Smooth muscle cell (in vitro differentiated cells): Measurements from ENCODE around the gene STRAP. TPM values are rescaled to one million over a fixed set of nuclear protein-coding genes. Genes with fewer than 3 reads are reported as not detected.

ENCODE experiments used
- DNase-seq: peaks from one replicate; lab custom pipeline; 2025; ENCODE audit not compliant: unreplicated experiment; lab: John Stamatoyannopoulos, UW
- H2AFZ ChIP-seq: fragments of 200-600 bp; sonication (generic); 2 replicates; pipeline ENCODE4 v1.6.0; 2016; ENCODE audit warnings: antibody characterized with exemption, low read depth, mild to moderate bottlenecking
- H3F3A ChIP-seq: fragments of 200-600 bp; sonication (generic); 2 replicates; pipeline ENCODE4 v1.6.0; 2017; ENCODE audit warnings: antibody characterized with exemption, low read depth
- H3K27ac ChIP-seq: fragments of 200-600 bp; sonication (generic); 2 replicates; pipeline ENCODE4 v1.5.1; 2016; ENCODE audit warnings: low read depth, mild to moderate bottlenecking
- H3K27me3 ChIP-seq: fragments of 200-600 bp; sonication (generic); 2 replicates; pipeline ENCODE4 v1.6.1; 2016; ENCODE audit warnings: low read depth, mild to moderate bottlenecking
- H3K36me3 ChIP-seq: fragments of 200-600 bp; sonication (generic); 2 replicates; pipeline ENCODE4 v1.5.1; 2016; ENCODE audit warnings: low read depth
- H3K4me1 ChIP-seq: fragments of 200-600 bp; sonication (generic); 2 replicates; pipeline ENCODE4 v1.5.1; 2016; ENCODE audit warnings: low read depth
- H3K4me2 ChIP-seq: fragments of 200-600 bp; sonication (generic); 2 replicates; pipeline ENCODE4 v1.6.0; 2016; ENCODE audit warnings: mild to moderate bottlenecking
- H3K4me3 ChIP-seq: fragments of 200-600 bp; sonication (generic); 2 replicates; pipeline ENCODE4 v1.5.1; 2016; ENCODE audit warnings: mild to moderate bottlenecking
- H3K79me2 ChIP-seq: fragments of 200-600 bp; sonication (generic); 2 replicates; pipeline ENCODE4 v1.6.0; 2016; ENCODE audit warnings: low read depth, mild to moderate bottlenecking
- H3K9ac ChIP-seq: fragments of 200-600 bp; sonication (generic); 2 replicates; pipeline ENCODE4 v1.6.0; 2016; ENCODE audit warnings: low read depth
- H3K9me3 ChIP-seq: fragments of 200-600 bp; sonication (generic); replicated peaks from 2 replicates; pipeline ENCODE4 v1.5.1; 2016; ENCODE audit warnings: low read depth
- H4K20me1 ChIP-seq: fragments of 200-600 bp; sonication (generic); 2 replicates; pipeline ENCODE4 v1.6.0; 2016; ENCODE audit warnings: low read depth
- CTCF ChIP-seq: fragments of 200-600 bp; sonication (generic); IDR thresholded peaks from 2 replicates; pipeline ENCODE4 v1.5.1; 2017; ENCODE audit warnings: borderline replicate concordance, mild to moderate bottlenecking, antibody characterized with exemption; ENCODE audit not compliant: insufficient read depth, poor library complexity, severe bottlenecking
- WGBS: methylation state at CpG from one replicate; pipeline ENCODE4 v1.1.7; 2016; ENCODE audit warnings: low lambda C conversion rate; 5-methylcytosine and 5-hydroxymethylcytosine counted together
- polyA plus RNA-seq: library from polyadenylated mRNA; unstranded; fragments of >200 nt; fragmentation: Nextera tagmentation; extraction: Ambion mirVana; gene quantifications from 2 replicates; pipeline ENCODE4 v1.2.1, GENCODE V29; 2016
- total RNA-seq: library from RNA; depleted of rRNA; stranded (reverse); fragments of >200 nt; gene quantifications from 2 replicates; pipeline ENCODE4 v1.2.3, GENCODE V29; 2014

Gene STRAP
- total and polyA plus RNA-seq, 2 experiments from 2014 or later: 172 to 225 TPM

- no peak for DNase-seq
- H3K79me2 ChIP-seq: peaks cover 40% of the 10 kb centered on the region
- H3K36me3 ChIP-seq: peaks cover 34% of the 10 kb centered on the region
- no peaks in the 10 kb centered on the region for H3K9me3 ChIP-seq
- TF ChIP-seq CTCF: no peak
- no peaks in the 10 kb centered on the region for H3K4me1 ChIP-seq
- H3K27me3 ChIP-seq: no peaks in the 10 kb centered on the region
- H4K20me1 ChIP-seq: peaks cover 71% of the 10 kb centered on the region
- no peak overlapping the region for H2AFZ ChIP-seq
- H3K27ac ChIP-seq: no peak overlapping the region
- H3K9ac ChIP-seq: no peak overlapping the region
- no peak overlapping the region for H3K4me2 ChIP-seq
- no peak overlapping the region for H3K4me3 ChIP-seq
- peaks cover 20% of the 10 kb centered on the region for H3F3A ChIP-seq
- WGBS: 94% methylated on average over 3 of the region's 3 CpGs
These were observed 11.1 kb downstream of the STRAP start for GRCh38 chr12:15893260-15893659.

- TF ChIP-seq CTCF: no peak
- H3K4me1 ChIP-seq: no peaks in the 10 kb centered on the region
- H3K27ac ChIP-seq: no peak overlapping the region
- peaks cover 7% of the 10 kb centered on the region for H3K79me2 ChIP-seq
- no peak overlapping the region for H2AFZ ChIP-seq
- H4K20me1 ChIP-seq: peaks cover 48% of the 10 kb centered on the region
- H3K27me3 ChIP-seq: no peaks in the 10 kb centered on the region
- WGBS: 100% methylated on average over 1 of the region's 1 CpG
- H3K36me3 ChIP-seq: peaks cover 24% of the 10 kb centered on the region
- no peaks in the 10 kb centered on the region for H3K9me3 ChIP-seq
- no peak overlapping the region for H3K4me3 ChIP-seq
- H3K9ac ChIP-seq: no peak overlapping the region
- no peak for DNase-seq
- H3F3A ChIP-seq: peaks cover 20% of the 10 kb centered on the region
- no peak overlapping the region for H3K4me2 ChIP-seq
These were observed 14.7 kb downstream of the STRAP start for GRCh38 chr12:15896867-15897266.

GRCh38 chr12:15897433-15897832, 15.2 kb downstream of the STRAP start:
- Histone ChIP-seq H3K4me2 (no peak overlapping the region), H4K20me1 (peaks cover 46% of the 10 kb centered on the region), H3K79me2 (peaks cover 7% of the 10 kb centered on the region), H3K4me3 (no peak overlapping the region), H3F3A (peaks cover 20% of the 10 kb centered on the region), H2AFZ (no peak overlapping the region), H3K27ac (no peak overlapping the region), H3K9me3 (no peaks in the 10 kb centered on the region), H3K36me3 (peaks cover 28% of the 10 kb centered on the region), H3K9ac (no peak overlapping the region), H3K27me3 (no peaks in the 10 kb centered on the region), H3K4me1 (no peaks in the 10 kb centered on the region)
- DNase-seq: no peak
- WGBS: 95% methylated on average over 2 of the region's 2 CpGs
- no peak for TF ChIP-seq CTCF

GRCh38 chr12:15899282-15899870, 17.2 kb downstream of the STRAP start:
- Histone ChIP-seq H3K4me1 (no peaks in the 10 kb centered on the region), H3K27ac (peak overlapping the region; percentile 30), H3K9ac (no peak overlapping the region), H3K4me2 (no peak overlapping the region), H2AFZ (no peak overlapping the region), H3K9me3 (no peaks in the 10 kb centered on the region), H3F3A (peaks cover 14% of the 10 kb centered on the region), H4K20me1 (peaks cover 31% of the 10 kb centered on the region), H3K4me3 (no peak overlapping the region), H3K27me3 (no peaks in the 10 kb centered on the region), H3K36me3 (peaks cover 32% of the 10 kb centered on the region), H3K79me2 (peaks cover 3% of the 10 kb centered on the region)
- DNase-seq: no peak
- peak; percentile 73 for TF ChIP-seq CTCF
